NCI-H1436 (cell line): ENCODE measurements around the gene PHLDB3.
"Not testable (repeated sequence)": the region's sequence is repeated elsewhere in the genome, so short reads cannot be mapped to it uniquely, and the experiment has no call there.

Experiments
- DNase-seq: peaks from one replicate; lab custom pipeline; 2025; lab: John Stamatoyannopoulos, UW

Gene PHLDB3

DNA sequence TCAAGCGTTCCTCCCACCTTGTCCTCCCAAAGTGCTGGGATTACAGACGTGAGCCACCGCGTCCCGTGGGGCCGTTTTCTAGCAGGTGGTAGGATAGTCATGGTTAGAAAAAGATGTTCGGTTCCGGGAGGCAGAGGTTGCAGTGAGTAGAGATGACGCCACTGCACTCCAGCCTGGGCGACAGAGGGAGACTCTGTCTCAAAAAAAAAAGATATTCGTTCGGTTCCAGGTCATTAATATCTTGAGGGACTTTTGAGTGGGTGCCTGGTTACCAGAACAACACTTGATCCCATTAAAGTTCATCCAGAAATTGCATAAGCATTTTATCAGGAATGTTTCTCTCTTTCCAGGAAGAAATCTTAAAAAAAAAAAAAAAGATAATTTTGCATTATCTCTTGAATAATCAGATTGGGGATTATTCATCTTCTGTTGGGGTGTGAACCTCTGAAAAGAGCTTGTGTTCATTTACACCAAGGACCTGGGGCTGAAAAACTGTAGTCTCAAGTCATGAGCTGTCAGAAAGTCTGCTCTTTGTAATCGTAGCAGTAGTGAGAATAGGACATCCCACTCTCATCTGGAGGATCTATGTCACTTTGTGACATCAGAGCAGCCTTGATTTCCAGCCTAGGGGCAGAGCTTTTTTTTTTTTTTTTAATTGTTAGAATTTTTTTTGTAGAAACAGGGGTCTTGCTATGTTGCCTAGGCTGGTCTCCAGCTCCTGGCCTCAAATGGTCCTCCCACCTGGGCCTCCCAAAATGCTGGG, 23.5 kb upstream of the PHLDB3 start:
- peak; percentile 47 for DNase-seq

DNA sequence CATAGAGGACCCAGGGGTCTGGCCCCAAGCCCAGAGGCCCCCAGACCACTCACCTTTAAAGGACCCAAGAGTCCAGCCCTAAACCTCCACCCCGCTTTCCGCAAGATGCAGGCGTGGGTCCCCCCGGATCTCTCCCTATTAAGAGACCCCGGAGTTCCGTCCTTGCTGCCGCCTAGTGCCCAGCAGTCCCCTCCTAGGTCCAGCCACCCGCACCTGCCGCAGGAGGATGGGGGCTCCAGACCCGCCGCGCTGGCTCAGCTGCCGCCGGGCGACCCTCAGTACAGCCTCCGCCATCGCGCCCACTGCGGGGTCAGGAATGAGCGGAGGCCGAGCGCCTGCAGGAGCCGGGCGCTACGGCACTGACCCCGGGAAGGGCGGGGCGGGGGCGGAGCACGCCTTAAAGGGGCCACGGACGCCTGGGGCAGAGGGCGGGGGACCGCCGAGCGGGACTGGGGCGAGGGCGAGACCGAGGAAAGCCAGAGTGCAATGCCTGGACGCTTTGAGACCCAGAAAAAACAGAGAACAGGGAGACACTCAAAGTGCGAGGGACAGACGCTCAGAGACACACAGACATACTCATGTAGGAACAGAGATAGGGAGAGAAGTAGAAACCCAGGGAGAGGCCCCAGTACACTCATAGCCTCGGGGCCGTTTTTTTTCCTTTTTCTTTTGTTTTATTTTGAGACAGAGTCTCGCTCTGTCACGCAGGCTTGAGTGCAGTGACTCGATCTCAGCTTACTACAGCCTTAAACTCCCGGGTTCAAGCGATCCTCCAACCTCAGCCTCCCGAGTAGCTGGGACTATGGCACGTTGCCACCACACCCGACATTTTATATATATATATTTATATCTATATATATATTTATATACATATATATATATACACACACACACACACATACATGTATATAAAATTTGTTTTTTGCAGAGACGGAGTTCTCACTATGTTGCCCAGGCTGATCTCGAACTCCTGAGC, 22.6 kb upstream of the PHLDB3 start, which contains the start of gene ETHE1:
TSS of gene ETHE1 (minus strand) at position 318 of the 976 bp plus-strand sequence. CDS start at position 294, 24 bp downstream.
- DNase-seq = peak; percentile 44

DNA sequence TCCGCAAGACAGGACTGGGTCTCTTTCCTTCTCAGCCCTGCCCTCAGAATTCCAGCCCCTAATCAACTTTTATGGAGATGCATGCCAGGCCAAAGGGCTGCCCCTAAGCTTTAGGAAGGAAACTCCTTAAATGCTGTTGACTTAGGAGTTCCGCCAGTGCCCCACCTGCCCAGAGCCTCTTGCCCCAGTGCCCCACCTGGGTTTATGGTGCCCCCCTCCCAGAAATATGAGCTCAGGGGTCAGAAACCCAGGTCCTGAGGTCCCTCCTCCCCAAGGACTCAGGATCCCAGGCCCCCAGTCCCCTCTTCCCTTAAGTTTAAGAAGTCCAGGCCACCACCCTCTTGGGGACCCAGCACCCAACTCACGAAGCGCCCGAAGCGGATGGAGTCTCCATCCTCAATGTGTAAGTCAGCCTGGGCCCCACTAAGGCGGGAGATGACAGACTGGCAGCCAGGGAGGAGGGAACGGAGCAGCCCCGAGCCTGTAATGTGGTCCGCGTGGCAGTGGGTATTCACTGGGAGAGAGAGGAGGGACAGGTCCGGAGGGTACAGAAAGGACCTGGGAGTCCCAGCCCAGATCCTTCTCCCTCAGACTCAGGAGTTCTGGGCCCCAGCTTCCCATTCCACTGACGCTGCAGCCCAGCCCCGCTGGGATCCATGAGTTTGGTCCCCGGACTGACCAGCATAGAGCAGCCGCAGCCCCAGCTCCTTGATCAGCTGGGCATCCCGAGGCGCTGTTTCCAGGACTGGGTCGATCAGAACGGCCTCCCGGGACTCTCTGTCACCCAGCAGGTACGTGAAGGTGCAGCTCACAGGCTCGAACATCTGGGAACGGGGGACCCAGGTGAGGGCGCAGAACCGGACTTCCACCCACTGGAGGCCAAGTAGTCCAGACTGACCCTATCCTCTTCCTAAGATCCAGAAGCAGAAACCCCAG, 21.6 kb upstream of the PHLDB3 start:
- DNase-seq = no peak

DNA sequence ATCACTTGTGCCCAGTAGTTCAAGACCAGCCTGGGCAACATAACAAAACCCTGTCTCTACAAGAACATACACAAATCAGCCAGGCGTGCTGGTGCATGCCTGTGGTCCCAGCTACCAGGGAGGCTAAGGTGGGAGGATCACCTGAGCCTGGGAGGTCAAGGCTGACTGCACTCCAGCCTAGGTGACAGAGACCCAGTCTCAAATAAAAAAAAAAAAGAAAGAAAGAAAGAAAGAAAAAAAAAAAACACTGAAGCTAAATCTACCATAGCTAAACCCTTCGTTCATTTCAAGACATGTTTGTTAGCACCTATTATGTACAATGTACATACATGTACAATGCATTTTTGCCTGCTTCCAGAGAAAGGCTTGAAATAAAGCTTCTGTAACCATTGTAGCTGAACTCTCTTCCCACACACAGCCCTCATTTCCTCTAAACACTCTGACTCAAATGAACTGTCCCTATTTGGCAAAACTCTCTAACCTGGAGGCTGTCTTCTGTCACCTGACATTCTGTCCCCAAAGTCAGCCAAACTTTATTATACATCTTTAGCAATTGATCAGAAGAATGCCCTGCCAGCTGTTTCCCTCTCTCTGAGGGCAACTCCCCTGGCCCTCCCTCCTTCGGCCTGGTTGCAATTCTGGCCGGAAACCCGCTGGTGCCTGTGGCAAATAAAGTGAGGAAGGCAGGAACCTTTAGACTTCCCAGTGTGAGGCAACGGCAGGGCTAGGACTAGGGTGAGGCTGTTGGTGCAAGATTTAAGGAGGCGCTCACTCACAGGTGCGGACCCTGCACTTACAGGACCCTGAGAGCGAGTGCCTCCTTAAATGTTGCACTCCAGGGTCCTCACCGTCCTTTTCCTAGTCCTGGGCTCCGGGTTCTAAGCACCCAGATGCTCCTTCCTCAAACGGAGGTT, 20.6 kb upstream of the PHLDB3 start:
- DNase-seq = no peak

DNA sequence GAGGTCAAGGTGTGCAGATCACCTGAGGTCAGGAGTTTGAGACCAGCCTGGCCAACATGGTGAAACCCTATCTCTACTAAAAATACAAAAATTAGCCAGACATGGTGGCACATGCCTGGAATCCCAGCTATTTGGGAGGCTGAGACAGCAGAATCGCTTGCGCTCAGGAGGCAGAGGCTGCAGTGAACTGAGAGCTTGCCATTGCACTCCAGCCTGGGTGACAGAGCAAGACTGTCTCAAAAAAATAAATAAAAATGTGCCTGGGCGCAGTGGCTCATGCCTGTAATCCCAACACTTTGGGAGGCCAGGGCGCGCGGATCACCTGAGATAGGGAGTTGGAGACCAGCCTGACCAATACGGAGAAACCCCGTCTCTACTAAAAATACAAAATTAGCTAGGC, 19.1 kb upstream of the PHLDB3 start:
- DNase-seq = not testable (repeated sequence)

DNA sequence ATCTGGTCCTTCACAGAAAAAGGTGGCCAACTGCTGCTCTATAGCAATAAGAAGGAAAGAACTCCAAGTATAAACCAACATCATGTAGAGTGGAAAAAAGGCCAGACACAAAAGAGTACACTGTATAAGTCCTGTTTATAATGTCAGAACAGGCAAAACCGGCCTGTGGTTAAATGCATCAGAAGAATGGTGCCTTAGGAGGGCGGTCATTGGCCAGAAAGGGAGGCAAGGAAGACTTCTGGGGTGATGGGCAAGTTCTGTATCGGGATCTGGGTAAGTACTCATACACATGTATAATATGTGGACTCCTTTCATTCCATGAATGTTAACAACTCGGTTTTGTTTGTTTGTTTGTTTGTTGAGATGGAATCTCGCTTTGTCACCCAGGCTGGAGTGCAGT, 18.4 kb upstream of the PHLDB3 start:
- DNase-seq = no peak

DNA sequence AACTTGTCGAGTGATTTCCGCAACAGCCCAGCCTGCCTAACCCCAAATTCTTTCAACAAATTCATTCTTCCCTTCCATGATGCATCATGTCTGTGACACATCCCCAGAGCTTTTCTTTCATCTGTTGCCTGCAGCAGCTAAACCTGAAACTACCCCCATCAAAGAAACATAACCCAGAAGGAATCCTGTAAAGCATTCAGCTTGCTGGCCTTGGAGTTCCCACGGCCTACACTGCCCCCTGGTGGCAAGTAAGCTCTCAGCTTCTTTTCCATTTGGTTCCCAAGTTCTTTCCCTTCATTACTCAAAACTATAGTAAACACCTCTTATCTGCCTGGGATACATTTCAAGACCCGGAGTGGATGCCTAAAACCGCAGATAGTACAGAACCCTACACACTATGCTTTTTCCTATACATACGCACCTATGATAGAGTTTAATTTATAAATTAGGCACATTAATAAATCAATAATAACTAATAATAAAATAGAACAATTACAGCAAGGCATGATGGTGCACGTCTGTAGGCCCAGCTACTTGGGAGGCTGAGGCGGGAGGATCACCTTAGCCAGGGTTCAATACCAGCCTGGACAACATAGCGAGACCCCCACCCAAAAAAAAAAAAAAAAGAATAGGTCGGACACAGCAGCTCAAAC, 15.0 kb upstream of the PHLDB3 start:
- DNase-seq = peak; percentile 78

DNA sequence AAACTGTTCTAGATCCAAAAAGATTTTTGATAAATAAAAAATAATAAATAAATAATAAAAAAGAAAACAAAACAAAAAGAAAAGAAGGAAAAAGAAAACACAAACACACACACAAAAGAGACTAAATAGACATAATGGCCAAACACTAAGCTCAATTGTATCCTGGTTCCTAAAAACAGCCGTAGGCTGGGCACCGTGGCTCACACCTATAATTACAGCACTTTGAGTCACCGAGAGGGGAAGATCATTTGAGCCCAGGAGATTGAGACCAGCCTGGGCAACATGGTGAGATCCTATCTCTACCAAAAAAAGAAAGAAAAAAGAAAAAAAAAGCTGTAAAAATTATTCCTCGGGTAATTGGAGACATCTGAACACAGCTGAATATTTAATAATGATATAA, 13.5 kb upstream of the PHLDB3 start:
- no peak for DNase-seq

DNA sequence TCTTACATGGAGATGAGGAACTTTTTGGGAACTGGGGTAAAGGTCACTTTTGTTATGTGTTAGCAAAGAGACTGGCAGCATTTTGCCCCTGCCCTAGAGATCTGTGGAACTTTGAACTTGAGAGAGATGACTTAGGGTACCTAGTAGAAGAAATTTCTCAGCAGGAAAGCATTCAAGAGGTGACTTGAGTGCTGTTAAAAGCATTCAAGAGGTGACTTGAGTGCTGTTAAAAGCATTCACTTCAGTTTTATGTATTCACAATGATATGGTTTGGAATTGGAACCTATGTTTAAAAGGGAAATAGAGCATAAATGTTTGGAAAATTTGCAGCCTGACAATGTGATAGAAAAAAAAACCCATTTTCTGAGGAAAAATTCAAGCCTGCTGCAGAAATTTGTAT, 7.9 kb upstream of the PHLDB3 start:
- DNase-seq = not testable (repeated sequence)

DNA sequence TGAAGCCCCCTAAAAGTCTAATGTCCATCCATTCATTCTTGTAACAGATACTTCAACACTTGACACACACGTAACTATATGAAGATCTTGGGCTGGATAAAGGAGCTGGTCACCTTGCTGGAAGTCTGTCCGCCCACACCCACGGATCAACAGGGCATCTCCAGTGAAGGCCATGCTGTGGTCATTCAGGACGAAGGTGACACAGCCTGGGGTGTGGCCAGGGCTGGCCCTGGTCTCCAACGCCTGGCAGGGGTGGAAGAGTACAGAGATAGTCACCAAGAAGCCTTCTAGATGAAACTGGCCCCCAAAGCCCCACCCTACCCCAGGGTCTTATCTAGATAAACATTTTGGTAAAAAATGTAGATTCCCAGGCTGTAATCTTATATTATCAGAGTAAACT, 6.8 kb upstream of the PHLDB3 start:
- DNase-seq = no peak

DNA sequence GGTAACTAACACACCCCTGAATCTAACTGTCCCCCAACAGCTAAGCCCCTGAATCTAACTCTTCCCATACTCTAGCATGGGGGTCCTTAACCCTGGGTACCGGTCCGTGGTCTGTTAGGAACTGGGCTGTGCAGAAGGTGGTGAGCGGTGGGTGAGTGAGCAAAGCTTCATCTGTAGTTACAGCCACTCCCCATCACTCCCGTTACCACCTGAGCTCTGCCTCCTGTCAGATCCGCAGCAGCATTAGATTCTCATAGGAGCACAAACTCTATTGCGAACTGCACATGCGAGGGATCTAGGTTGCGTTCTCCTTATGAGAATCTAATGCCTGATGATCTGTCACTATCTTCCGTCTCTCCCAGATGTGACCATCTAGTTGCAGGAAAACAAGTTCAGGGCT, 6.2 kb upstream of the PHLDB3 start:
- no peak for DNase-seq

DNA sequence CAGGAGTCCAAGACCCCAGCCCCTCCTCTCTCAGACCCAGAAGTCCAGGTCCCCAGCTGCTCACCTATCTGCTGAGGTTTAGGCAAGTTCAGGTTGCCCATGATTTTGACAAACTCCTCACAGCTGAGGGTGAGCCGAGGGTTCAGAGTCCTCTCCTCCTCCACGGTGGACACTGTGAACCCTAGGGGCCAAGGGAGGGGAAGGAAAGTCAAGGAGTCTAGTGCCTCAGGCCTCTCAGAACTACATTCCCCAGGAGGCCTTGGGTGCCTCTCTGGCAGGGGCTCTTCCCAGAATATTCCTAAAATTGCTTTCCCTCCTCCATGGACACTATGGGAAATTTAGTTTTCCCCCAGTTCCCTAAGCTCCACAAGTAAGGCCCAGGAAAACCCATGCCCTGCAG, 3.3 kb upstream of the PHLDB3 start:
- DNase-seq = no peak

DNA sequence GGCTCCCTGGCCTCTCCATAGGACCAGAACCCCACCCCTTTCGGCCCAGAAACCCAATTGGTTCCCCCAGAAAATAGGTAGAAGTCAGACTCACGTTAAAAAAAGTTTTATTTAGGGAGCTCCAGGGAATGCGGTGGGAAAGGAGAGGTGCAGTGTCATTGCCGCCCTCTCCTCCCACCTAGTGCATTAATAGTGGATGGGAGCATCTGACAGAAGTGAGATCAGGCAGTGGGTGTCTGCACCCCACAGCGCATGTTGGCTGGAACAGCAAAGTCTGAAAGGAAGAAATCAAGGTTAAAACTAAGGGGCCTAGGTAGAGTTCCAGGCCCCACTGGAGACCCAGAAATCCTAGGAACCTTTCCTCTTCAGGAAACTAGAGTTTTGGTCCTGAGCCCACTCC, 2.1 kb upstream of the PHLDB3 start:
- no peak for DNase-seq

DNA sequence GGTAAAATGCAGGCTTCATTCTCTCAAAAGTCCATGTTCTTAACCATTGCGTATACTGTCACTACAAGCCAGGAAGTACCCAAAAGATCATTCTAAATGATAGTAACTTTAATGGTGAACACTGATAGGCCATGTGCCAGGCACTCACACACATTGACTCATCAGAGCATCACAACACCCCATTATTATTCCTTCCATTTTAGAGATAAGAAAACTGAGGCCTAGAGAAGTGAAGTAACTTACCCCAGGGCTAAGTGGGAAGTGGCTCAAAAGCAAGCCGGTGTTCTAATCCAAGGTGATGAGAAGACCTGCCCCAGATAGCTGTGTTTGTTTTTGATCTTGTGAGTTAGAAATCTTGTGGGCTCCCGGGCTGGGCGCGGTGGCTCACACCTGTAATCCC, 1.4 kb upstream of the PHLDB3 start:
- DNase-seq = no peak

DNA sequence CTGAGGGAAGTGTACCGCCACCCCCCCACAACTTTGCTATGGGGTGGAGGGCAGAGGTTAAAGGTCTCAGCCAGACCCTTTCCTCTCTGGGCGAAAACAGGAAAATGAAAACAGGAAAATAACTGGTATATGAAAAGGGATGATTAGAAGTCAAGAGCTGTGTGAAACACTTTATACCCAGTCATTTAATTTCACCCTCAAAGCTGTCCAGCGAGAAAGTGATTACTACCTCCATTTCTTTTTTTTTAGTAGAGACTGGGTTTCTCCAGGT, 575 bp upstream of the PHLDB3 start:
- no peak for DNase-seq

DNA sequence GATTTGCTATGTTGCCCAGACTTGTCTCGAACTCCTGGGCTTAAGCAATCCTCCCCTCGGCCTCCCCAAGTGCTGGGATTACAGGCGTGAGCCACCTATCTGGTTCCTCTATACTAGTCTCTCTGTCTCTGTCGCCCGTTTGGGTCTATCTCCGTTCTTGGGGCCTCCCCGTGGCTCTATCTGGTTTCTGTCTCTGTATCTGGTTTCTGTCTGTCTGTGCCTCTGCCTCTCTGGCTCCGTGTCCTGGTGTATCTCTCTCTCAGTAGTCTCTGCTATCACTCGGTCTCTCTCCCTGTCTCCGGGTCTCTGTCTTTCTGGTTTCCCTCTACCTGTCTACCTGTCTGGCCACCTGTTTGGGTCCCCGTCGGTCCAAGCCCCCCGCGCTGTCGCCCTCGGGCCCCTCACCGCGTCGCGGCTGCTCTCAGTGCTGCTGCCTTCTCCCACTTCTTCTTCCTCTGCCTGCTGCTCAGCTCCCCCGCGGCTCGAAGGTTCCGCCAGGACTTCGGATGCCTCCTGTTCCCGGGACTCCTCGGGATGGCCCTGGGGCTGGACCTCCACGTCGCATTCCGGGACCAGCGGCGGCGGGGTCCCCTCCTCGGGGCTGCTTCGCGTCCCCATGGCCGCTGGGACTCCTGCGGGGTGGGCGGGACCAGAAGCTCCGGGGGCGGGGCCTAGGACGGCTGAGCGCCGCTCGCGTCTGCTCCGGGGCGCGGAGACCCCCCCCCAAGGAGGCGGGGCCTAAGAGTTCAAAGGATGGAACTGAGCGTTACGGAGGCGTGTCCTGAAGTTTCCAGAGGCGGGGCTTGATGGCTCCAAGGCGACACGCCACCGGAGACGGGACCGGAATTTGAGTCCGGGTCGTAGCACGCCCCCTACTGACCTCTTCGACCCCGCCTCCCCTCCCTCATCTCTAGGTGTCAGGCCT, 783 bp downstream of the PHLDB3 start:
- DNase-seq = peak; percentile 94

DNA sequence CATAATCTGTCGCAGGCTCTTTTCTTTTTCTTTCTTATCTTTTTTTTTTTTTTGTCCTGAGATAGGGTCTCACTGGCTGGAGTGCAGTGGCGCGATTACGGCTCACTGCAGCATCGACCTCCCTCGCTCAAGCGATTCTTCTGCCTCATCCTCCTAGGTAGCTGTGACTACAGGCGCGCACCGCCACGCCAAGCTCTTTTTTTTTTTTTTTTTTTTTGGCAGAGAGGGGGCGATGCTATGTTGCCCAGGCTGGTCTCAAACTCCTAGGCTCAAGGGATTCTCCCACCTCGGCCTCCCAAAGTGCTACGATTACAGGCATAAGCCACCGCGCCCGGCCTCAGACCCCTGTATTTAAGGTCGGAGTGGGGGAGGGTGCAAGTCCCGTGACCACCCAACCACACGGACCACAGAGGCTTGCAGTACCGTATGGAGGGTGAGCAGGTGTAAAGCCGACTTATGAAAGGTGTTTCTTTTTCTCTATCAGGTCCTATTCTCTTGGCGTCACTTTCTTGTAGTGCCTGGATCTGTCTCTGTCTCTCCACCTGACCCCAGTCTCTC, 2.0 kb downstream of the PHLDB3 start:
- no peak for DNase-seq

DNA sequence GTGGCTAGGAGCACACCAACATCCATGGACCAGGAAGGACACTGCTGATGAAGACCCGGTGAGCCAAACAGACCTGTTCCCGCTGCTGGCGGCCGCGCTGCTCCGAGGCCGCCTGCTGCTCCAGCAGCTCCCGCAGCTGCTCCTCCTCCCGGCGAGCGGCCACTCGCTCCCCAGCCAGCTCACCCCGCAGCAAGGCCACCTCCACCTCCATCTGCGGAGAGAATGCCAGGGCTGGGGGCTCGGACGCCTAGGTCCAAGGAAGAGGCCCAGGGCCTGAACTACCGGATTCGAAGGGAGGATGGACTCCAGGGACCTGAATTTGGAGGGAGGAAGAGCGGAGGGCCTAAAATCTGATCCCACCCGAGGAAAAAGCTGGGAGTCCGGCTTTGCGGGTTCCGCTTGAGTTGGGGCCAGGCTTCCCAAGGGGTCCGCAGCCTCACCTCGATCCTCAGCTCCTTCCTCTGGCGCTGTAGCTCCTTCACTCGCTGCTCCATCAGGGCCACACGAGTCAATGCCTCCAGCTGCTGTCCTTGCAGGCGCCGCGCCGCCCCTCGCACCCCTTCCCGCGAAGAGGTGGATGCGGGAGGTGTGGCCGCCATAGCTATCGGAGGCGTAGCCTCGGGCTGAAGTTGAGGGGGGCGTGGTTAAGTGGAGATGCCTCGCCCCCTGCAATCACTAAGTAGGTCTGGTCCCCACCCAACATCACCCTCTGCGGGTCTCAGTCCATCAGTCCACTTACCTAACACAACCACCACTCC, 2.7 kb downstream of the PHLDB3 start:
- DNase-seq = no peak
